Measurements from ENCODE around the gene PAM. TPM values are rescaled to one million over a fixed set of nuclear protein-coding genes. Genes with fewer than 3 reads are reported as not detected.
"Not testable (repeated sequence)": the region's sequence is repeated elsewhere in the genome, so short reads cannot be mapped to it uniquely, and the experiment has no call there.

Gene PAM
- total RNA-seq, 2 donors from 2014 or later, result 2,512 to 4,531 TPM

- peaks cover 0 to 41% of the 10 kb centered on the region in 2 donors for H3K4me1 ChIP-seq
- no peaks in the 10 kb centered on the region for H3K27me3 ChIP-seq
Observed at GRCh38 chr5:102902135-102902448, 147.0 kb downstream of the PAM start.

GRCh38 chr5:102902647-102903046 lies 147.5 kb downstream of the PAM start:
- DNase-seq (ENCODE audit: low spot score), result no peak
- Histone ChIP-seq H3K9me3 (no peaks in the 10 kb centered on the region), H3K4me1 (peaks cover 0 to 36% of the 10 kb centered on the region in 2 donors), H3K27me3 (no peaks in the 10 kb centered on the region), H3K4me3 (no peak overlapping the region), H3K36me3 (peaks cover 3% of the 10 kb centered on the region), H3K27ac (no peak overlapping the region)
- no peak for TF ChIP-seq CTCF (IDR thresholded peaks at IDR 0.05)

More at GRCh38 chr5:102902135-102902448, 147.0 kb downstream of the PAM start:
- Histone ChIP-seq H3K27ac (no peak overlapping the region), H3K9me3 (no peaks in the 10 kb centered on the region), H3K4me3 (no peak overlapping the region), H3K36me3 (peaks cover 3% of the 10 kb centered on the region)
- no peak for TF ChIP-seq CTCF (IDR thresholded peaks at IDR 0.05)
- DNase-seq (ENCODE audit: low spot score), result no peak

- Histone ChIP-seq H3K4me3 (no peak overlapping the region), H3K9me3 (no peaks in the 10 kb centered on the region), H3K4me1 (peaks cover 0 to 36% of the 10 kb centered on the region in 2 donors), H3K36me3 (peaks cover 3% of the 10 kb centered on the region), H3K27me3 (no peaks in the 10 kb centered on the region), H3K27ac (peak overlapping the region in 1 of 2 donors; percentile 20)
- TF ChIP-seq CTCF (IDR thresholded peaks at IDR 0.05), result no peak
- DNase-seq (ENCODE audit: low spot score), result no peak
Observed at GRCh38 chr5:102903074-102903871, 148.2 kb downstream of the PAM start.

GRCh38 chr5:102905056-102905455 lies 150.0 kb downstream of the PAM start:
- peaks cover 3% of the 10 kb centered on the region for H3K36me3 ChIP-seq
- no peak overlapping the region for H3K4me3 ChIP-seq
- peaks cover 0 to 32% of the 10 kb centered on the region in 2 donors for H3K4me1 ChIP-seq
- H3K27me3 ChIP-seq, result no peaks in the 10 kb centered on the region
- no peak for DNase-seq (ENCODE audit: low spot score)
- H3K27ac ChIP-seq, result no peak overlapping the region
- H3K9me3 ChIP-seq, result no peaks in the 10 kb centered on the region
- no peak for TF ChIP-seq CTCF (IDR thresholded peaks at IDR 0.05)

- peaks cover 0 to 47% of the 10 kb centered on the region in 2 donors for H3K4me1 ChIP-seq
- DNase-seq (ENCODE audit: low spot score); H3K27ac ChIP-seq; H3K9me3 ChIP-seq; H3K4me3 ChIP-seq; H3K27me3 ChIP-seq; H3K36me3 ChIP-seq: not testable (repeated sequence)
Observed at GRCh38 chr5:102907099-102907498, 152.0 kb downstream of the PAM start.

- Histone ChIP-seq H3K4me1 (peaks cover 0 to 49% of the 10 kb centered on the region in 2 donors), H3K27ac (peak overlapping the region in 1 of 2 donors; percentile 42), H3K9me3 (no peaks in the 10 kb centered on the region), H3K27me3 (no peaks in the 10 kb centered on the region), H3K36me3 (peaks cover 21% of the 10 kb centered on the region), H3K4me3 (no peak overlapping the region)
- TF ChIP-seq CTCF (IDR thresholded peaks at IDR 0.05), result no peak
- DNase-seq (ENCODE audit: low spot score), result no peak
Observed at GRCh38 chr5:102910240-102911226, 155.4 kb downstream of the PAM start.
